ENCODE data around the gene CHRNB1. TPM values are rescaled to one million over a fixed set of nuclear protein-coding genes. Genes with fewer than 3 reads are reported as not detected.
A peak's percentile ranks its signal among the peaks of the same experiment; 100 is the strongest.

CHRNB1 gene
- total and polyA plus RNA-seq, 10 of the 15 experiments (the other 5 are each of a cell fraction or from before 2014, with no cell fraction given): 5.8 to 14.8 (median 11.3) TPM

GRCh38 chr17:7440834-7441195 lies 4.0 kb upstream of the CHRNB1 start:
- peak overlapping the region; percentile 97 for H3K4me3 ChIP-seq
- ChIA-PET SMC1A (ENCODE audit: uncharacterized antibody, unreplicated experiment) (interaction anchor here (0.6 to 1.9 kb wide), 8 partner anchors 10 to 250 kb away, joined by 3 to 8 read pairs (median 4); partner anchors contain the start of genes SLC35G6 and ZBTB4), CTCF (interaction anchor here (0.6 to 2.8 kb wide), 7 partner anchors 14 to 187 kb away, joined by 3 to 20 read pairs (median 3); partner anchors contain the start of genes NEURL4, SAT2 and SENP3), POLR2A (interaction anchor here (0.6 to 8.2 kb wide), 16 partner anchors 14 to 178 kb away, joined by 3 to 63 read pairs (median 4); partner anchors contain the start of genes POLR2A, SENP3, SLC35G6 and TMEM256), RAD21 (ENCODE audit: unreplicated experiment) (interaction anchor here (0.6 to 2.5 kb wide), 10 partner anchors 12 to 120 kb away, joined by 3 to 12 read pairs (median 4); partner anchors contain the start of genes SENP3, TMEM256 and ZBTB4)
- intact Hi-C loops (cut with micrococcal nuclease; ENCODE audit: unreplicated experiment) (no loop called here), in situ Hi-C loops (cut with MboI) (no loop called here)
- peak overlapping the region; percentile 82 for H2AFZ ChIP-seq (ENCODE audit: control insufficient read depth, low read depth, low read length)
- BruUV-seq (replicated peaks): no TSS peak
- peaks cover 0 to 4% of the 10 kb centered on the region in 2 experiments; a peak in 3 of 4 replicates for H3K27me3 ChIP-seq (replicated peaks in 1 of 2; ENCODE audit: control insufficient read depth in 2 of 2, insufficient read depth in 2 of 2, low read length in 1 of 2)
- H3K79me2 ChIP-seq (ENCODE audit: control insufficient read depth, insufficient read depth, low read length): peaks cover 6% of the 10 kb centered on the region
- 3% methylated on average over 12 of the region's 12 CpGs for WGBS (ENCODE audit: insufficient coverage, insufficient replicate concordance, low lambda C conversion rate, missing lambda C conversion rate)
- H3K36me3 ChIP-seq (ENCODE audit: control insufficient read depth in 2 of 2, insufficient read depth in 2 of 2, low read length in 1 of 2): no peaks in the 10 kb centered on the region
- H3K9ac ChIP-seq (ENCODE audit: control insufficient read depth, insufficient read depth, low read length): peak overlapping the region; percentile 77
- no peaks in the 10 kb centered on the region for H4K20me1 ChIP-seq (ENCODE audit: control insufficient read depth, insufficient read depth)
- FAIRE-seq (peak; percentile 89), DNase-seq (ENCODE audit: low read depth, low spot score) (no peak), ATAC-seq (peak; percentile 54)
- peak overlapping the region; percentile 89 for H3K4me2 ChIP-seq (ENCODE audit: control insufficient read depth, insufficient read depth)
- H3K9me3 ChIP-seq (replicated peaks; ENCODE audit: control insufficient read depth, insufficient read depth, low read length): no peaks in the 10 kb centered on the region
- H3K27ac ChIP-seq (ENCODE audit: control insufficient read depth, insufficient read depth): no peak overlapping the region
- H3K4me1 ChIP-seq (ENCODE audit: control insufficient read depth, insufficient read depth, low read length): peaks cover 34% of the 10 kb centered on the region
- TF ChIP-seq MXI1 (IDR thresholded peaks at IDR 0.05; ENCODE audit: low read depth, low read length): no peak
- TF ChIP-seq CHD2 (IDR thresholded peaks at IDR 0.05; ENCODE audit: borderline replicate concordance, low read depth, low read length): peak; percentile 67; the same call in 1 of the 2 replicates
- no peak for TF ChIP-seq ZZZ3 (IDR thresholded peaks at IDR 0.05; ENCODE audit: control insufficient read depth, insufficient read length, low read depth)
- TF ChIP-seq SIN3A (IDR thresholded peaks at IDR 0.05; ENCODE audit: low read depth, low read length): 0 out of 2 replicates have a peak, but pooled peaks have one; percentile 24
- peak; percentile 32; the same call in 1 of the 3 replicates for TF ChIP-seq POU2F2 (IDR thresholded peaks at IDR 0.05; ENCODE audit: borderline replicate concordance, low read depth, low read length)
- TF ChIP-seq RAD51 (IDR thresholded peaks at IDR 0.05): no peak
- TF ChIP-seq SUPT20H (IDR thresholded peaks at IDR 0.05; ENCODE audit: borderline replicate concordance, control insufficient read depth, low read depth, low read length): no peak
- TF ChIP-seq EGR1 (IDR thresholded peaks at IDR 0.05; ENCODE audit: borderline replicate concordance in 1 of 2, low read depth in 2 of 2, low read length in 2 of 2): peak in 1 of 2 experiments; percentile 38; a peak in 1 of 3 replicates
- no peak for TF ChIP-seq MYC (IDR thresholded peaks at IDR 0.05; ENCODE audit: insufficient read depth, insufficient read length, insufficient replicate concordance, low read length, severe bottlenecking)
- TF ChIP-seq FOXK2 (IDR thresholded peaks at IDR 0.05): no peak
- TF ChIP-seq TCF12 (IDR thresholded peaks at IDR 0.05; ENCODE audit: low read depth, low read length): peak; percentile 86; the same call in 1 of the 2 replicates
- TF ChIP-seq GATAD2B (conservative IDR thresholded peaks at IDR 0.05; ENCODE audit: low read depth): peak; percentile 77
- TF ChIP-seq RFX5 (IDR thresholded peaks at IDR 0.05; ENCODE audit: low read depth, low read length): 0 out of 2 replicates have a peak, but pooled peaks have one; percentile 21
- TF ChIP-seq SP1 (IDR thresholded peaks at IDR 0.05; ENCODE audit: low read depth, low read length): peak; percentile 25
- no peak for TF ChIP-seq NR2C2 (IDR thresholded peaks at IDR 0.05; ENCODE audit: borderline replicate concordance, control insufficient read depth, insufficient read length, low read depth)
- TF ChIP-seq ZBTB40 (IDR thresholded peaks at IDR 0.05; ENCODE audit: borderline replicate concordance): no peak
- no peak for TF ChIP-seq ATF7 (IDR thresholded peaks at IDR 0.05; ENCODE audit: low read depth)
- TF ChIP-seq CBX3 (IDR thresholded peaks at IDR 0.05; ENCODE audit: borderline replicate concordance, low read depth): no peak
- no peak for TF ChIP-seq NFIC (IDR thresholded peaks at IDR 0.05; ENCODE audit: low read depth, low read length)
- TF ChIP-seq CBX5 (IDR thresholded peaks at IDR 0.05; ENCODE audit: low read depth): no peak
- TF ChIP-seq NR2F1 (conservative IDR thresholded peaks at IDR 0.05): 0 out of 2 replicates have a peak, but pooled peaks have one; percentile 9
- no peak for TF ChIP-seq SMAD1 (IDR thresholded peaks at IDR 0.05; ENCODE audit: low read depth, partially characterized antibody)

Measured in GM12878 (cell line).